ENCODE results near the gene PSPN.

PSPN gene

DNA sequence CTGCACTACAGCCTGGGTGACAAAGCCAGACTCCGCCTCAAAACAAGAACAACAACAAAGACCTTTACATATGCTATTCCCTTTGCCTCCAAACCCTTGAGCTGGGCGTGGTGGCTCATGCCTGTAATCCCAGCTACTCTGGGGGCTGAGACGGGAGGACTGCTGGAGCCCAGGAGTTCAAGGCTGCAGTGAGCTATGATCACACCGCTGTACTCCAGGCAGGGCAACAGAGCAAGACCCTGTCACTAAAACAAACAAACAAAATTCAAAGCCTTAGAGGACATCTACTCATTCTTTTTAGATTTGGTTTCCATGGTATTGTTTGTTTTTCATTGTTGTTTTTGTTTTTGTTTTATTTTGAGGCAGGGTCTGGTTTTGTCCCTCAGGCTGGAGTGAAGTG, 50.1 kb downstream of the PSPN start:
- no peak for DNase-seq (ENCODE audit: low spot score)
